GM12878 (cell line): Measurements from ENCODE around the gene TMEM114.

ENCODE experiments used
- CHD1 ChIP-seq: IDR thresholded peaks from 2 replicates; pipeline ENCODE4 v1.6.1; 2012; ENCODE audit warnings: low read depth, low read length, improper control_type of control experiment
- EP300 ChIP-seq, 2 experiments: fragments of 150-350 bp in 1 of 2; IDR thresholded peaks; 2 replicates each; pipeline ENCODE4 v1.6.1; 2011 to 2012; ENCODE audit warnings: low read depth in 2 of 2, low read length in 2 of 2, borderline replicate concordance in 1 of 2, improper control_type of control experiment in 1 of 2, inconsistent platforms in 1 of 2; ENCODE audit not compliant: control insufficient read depth in 1 of 2
- EZH2 ChIP-seq: IDR thresholded peaks from 2 replicates; pipeline ENCODE4 v1.6.1; 2012; ENCODE audit warnings: low read depth, mild to moderate bottlenecking, control low read depth, inconsistent platforms, low read length, borderline replicate concordance; ENCODE audit not compliant: control insufficient read depth
- IKZF1 ChIP-seq: fragments of 450-650 bp; conservative IDR thresholded peaks from 2 replicates; pipeline ENCODE4 v1.6.1; 2017; ENCODE audit warnings: antibody characterized with exemption, mild to moderate bottlenecking
- SMC3 ChIP-seq: IDR thresholded peaks from 2 replicates; pipeline ENCODE4 v1.6.1; 2011; ENCODE audit warnings: low read length, improper control_type of control experiment, borderline replicate concordance
- TARDBP ChIP-seq: IDR thresholded peaks from 2 replicates; pipeline ENCODE4 v1.6.1; 2016; ENCODE audit warnings: borderline replicate concordance
- ZZZ3 ChIP-seq: IDR thresholded peaks from 2 replicates; pipeline ENCODE4 v1.6.1; 2011; ENCODE audit warnings: low read depth; ENCODE audit not compliant: control insufficient read depth, insufficient read length

DNA sequence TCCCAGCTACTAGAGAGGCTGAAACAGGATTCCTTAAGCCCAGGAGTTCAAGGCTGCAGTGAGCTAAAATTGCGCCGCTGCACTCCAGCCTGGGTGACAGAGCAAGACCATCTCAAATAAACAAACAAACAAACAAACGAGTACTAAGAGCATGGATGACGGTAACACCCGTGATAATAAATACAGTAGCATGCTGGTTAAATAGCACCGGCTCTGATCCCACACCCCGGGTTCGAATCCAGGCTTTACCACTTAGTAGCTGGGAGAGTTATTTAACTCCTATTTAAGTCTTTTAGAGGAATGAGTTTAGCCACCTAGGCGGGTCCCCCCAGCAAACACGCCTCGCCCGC lies 30.9 kb upstream of the TMEM114 start:
- TF ChIP-seq EZH2 (no peak), CHD1 (no peak), SMC3 (no peak), ZZZ3 (no peak), EP300 (IDR thresholded peaks at IDR 0.05; ENCODE audit: borderline replicate concordance in 1 of 2, control insufficient read depth in 1 of 2, low read depth in 2 of 2, low read length in 2 of 2) (no peak), IKZF1 (no peak), TARDBP (no peak)
